ENCODE results near the gene CDK2AP2.
"Not testable (repeated sequence)": the region's sequence is repeated elsewhere in the genome, so short reads cannot be mapped to it uniquely, and the experiment has no call there.

CDK2AP2 gene

DNA sequence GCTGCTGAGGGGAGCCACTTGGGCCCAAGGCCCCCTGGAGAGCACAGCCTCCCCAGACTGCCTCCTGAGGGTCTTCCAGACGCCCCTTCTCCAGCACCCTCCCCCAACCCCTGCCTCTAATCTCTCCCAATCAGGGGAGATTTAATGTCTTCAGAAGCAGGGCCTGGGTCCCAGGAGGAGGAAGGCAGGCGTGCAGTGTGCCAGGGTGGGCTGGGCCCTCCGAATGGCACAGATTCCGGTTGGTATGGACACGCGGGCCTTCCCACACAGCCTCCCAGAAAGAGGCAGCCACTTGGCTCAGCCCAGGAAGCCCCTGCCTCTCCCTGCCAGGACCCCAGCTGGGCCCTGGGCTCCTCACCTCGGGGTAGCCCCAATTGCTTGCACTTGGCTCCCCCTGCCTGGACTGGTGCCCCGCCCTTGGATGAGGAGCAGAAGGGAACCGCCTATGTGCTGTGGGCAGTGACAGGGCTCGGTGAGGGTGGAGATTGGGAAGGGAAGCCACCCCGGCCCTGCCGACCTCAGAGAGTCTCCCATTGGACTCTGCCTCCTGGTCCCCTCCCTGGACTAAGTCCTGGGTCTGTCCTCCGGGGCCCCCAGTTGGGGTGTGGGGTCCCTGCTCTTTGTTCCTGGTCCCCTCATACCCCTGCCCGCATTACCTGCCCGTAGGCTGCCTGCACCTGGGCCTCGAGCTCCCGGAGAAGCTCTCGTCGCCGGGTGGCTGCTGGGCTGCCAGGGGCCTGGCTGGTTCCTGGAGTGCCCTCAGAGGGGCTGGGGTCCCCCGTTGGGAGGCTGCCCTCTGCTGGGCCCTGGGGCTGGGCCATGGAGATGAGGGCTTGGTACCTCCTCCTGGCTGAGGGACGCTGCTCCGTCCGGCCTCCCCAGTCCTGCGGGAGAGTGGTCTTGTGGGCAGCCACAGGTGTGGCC, 15.9 kb upstream of the CDK2AP2 start:
- no peak for DNase-seq (ENCODE audit: low read depth)

DNA sequence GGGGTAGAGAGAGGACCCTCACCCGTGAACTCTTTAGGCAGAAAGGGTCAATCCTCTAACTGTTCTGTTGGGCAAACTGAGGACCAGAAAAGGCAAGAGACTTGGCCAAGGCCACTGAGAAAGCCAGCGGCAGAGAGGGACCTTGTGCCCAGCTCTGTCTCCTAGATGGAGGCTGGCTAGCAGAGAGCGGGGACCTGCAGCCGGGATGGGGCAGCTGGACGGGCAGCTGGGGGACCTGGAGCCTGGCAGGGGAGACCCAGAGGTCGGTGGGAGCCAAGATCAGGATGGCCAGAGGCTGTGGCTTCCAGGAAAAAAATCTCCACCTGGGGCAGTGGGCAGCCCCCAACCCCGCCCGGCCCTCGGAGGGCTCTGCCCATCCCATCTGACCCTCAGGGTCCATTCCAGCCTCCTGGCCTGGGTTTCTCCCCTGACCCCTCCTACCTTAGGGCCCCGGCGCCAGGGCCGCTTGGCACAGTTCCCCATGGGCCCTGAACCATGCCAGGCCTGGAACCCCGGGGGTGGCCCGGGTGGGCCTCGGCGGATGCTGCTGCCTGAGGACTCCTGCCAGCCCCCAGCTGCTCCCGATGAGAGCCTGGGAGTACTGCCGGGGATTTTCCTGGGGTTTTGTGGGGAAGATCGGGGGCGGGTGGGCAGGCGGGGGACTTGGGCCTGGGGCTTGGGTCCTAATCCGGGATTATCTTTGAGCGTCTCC, 15.0 kb upstream of the CDK2AP2 start, which contains the start of gene CABP2:
Gene CABP2 (minus strand): TSS at position 603 of the 712 bp plus-strand sequence. CDS start 120 bp downstream, at position 483.
- DNase-seq (ENCODE audit: low read depth) = no peak

DNA sequence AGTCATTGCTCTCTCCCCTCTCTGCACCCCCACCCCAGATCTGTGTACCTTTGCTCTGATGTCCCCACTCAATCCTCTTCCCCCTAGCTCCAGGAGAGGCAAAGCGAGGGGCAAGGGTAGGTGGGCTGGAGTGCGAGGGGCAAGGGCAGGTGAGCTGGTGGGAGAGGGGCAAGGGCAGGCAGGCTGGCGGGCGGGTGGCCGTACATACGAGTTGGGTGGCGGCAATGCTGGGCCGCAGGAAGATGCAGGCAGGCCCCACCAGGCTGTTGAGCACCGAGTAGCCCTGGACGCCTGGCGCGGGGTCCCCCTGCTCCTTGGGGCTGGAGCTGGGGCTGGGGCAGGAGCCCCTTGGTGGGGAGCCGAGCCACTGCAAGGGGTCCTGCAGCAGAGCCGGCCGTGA, 14.4 kb upstream of the CDK2AP2 start:
- no peak for DNase-seq (ENCODE audit: low read depth)

DNA sequence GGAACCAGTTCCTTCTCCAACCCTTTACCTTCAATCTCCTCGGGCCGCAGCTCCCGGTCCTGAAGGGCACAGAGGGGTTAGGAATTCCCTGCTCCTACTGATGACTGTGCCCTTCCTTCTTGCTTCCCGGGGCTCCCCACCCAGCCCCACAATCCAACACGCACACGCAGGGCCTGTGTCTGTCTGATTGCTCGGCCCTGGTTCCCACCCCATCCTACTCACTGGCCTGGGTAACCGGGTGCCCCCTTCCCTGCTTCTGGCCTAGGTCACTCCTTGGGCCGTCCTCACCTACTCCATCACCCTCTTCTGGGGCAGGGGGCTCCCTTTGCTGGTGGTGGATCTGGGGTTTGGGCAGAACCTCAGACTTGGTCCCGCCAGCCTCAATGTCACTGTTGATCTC, 14.0 kb upstream of the CDK2AP2 start:
- DNase-seq (ENCODE audit: low read depth) = no peak

DNA sequence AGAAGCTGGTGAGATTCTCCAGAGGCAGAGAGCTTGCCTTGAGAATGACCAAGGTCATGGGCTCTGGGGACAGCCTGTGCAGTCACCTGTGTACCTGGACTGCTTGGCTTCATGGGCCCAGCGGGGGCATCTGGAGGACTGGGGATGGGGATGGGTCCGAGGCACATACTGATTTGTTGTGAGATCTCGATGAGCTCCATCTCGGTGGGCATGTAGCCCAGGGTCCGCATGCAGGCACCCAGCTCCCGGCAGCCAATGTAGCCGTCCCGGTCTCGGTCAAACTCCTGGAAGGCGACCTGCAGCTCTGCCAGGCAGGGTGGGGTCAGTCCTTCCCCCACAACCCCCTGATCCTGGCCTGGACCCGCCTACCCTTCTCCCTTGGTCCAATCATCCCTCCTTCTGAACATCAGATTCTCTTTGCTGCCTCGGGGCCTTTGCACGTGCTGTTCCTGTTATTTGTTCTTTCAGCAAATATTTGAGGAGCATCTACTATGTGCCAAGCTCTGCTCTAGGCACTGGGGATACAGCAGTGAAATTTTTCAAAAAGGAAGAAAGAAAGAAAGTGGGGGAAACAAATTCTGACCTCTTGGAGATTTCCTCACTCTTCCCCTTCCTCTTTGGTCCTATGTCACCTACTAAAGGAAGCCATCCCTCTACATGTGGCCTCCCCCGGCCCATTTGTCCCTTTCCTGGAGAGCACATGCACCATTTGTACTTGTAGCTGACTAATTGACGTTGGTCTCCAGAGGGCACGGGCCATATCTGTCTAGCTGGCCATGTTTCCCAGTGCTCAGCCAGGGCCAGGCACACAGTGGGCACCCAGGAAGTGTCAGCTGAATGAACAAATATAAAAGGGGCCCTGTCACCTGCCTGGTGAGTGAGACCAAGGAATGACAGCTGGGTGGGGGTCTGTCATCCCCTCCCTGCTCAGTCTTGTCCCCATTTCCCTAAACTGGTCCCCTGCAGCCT, 13.2 kb upstream of the CDK2AP2 start:
- no peak for DNase-seq (ENCODE audit: low read depth)

DNA sequence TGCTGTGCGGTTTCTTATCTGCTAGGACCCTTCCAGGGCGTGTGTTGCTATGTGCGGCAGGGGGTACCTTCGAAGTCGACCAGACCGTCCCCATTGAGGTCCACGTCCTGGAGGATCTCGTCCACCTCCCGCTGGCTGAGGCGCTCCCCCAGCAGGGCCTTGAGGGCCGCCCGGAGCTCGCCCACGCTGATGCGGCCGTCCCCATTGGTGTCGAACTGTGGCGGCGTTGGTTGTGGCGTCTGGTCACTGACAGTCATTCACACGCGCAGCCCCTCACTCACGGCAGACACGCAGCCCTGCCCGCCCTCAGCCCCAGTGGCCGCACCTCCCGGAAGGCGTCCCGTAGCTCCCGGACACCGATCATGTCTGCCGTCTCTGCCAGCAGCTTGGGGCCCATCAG, 11.8 kb upstream of the CDK2AP2 start:
- DNase-seq (ENCODE audit: low read depth) = no peak

DNA sequence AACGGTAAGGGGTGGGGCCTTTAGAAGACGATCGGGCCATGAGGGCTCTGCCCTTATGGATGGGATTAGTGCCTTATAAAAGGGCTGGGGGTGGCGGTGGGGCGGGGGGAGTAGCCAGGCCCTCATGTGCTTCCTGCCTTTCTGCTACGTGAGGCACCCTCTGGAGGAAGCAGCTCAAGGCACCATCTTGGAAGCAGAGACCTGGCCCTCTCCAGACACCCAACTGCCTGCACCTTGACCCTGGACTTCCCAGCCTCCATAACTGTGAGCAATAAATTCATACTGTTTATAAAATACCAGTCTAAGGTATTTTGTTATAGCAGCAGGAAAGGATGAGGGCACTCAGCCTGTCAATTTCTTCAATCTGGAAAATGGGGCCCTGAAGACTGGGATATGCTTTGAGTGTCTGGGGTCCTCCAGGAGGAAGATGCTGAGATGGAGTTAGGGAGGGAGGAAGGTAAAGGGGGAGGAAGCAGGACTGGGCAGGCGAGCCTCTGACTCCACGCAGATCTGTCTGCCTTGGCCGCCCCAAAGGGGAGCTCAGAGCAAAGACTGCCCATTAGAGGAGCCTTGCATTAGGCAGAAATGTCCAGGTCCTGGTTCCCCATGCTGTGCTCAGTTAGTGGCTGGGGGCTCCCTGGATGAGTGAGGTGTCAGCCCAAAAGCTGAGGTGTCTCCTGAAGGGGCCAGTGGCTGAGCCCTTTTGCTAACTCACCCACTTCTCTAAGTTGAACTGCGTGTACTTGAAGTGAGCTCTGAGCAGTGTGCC, 10.0 kb upstream of the CDK2AP2 start:
- no peak for DNase-seq (ENCODE audit: low read depth)

DNA sequence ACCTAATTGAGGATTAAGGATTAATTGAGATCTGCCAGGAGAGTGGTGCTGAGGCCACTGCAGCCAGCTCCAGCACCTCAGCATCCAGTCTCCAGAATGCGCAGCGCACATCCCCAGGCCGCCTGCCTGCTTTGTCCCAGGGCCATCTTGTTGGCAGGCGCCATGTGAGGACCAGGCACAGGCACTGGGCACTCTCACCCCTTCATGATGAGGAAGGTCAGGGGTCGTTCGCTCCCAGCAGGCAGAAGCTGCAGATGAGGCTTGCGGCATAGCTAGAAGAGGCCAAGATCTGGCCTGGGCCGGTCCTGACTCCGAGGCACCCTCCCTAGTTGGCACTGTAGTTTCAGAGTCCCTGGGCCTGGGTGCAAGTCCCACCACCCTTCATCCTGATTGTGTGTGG, 8.8 kb upstream of the CDK2AP2 start:
- no peak for DNase-seq (ENCODE audit: low read depth)

DNA sequence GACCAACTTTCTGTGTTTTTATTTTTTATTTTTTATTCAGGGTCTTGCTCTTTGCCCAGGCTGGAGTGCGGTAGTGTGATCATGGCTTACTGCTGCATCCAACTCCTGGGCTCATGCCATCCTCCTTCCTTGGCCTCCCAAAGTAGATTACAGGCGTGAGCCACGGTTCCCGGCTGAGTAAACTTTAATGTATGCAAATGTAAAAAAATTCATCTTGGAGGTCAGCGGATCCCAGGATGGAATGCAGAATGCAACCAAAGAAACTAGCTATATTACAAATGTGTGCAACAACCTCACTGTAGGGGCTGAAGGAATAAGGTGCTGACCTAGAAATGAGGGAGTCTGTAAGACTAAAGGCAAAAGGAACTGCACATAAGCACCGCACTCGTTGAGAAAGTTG, 6.2 kb upstream of the CDK2AP2 start:
- no peak for DNase-seq (ENCODE audit: low read depth)

DNA sequence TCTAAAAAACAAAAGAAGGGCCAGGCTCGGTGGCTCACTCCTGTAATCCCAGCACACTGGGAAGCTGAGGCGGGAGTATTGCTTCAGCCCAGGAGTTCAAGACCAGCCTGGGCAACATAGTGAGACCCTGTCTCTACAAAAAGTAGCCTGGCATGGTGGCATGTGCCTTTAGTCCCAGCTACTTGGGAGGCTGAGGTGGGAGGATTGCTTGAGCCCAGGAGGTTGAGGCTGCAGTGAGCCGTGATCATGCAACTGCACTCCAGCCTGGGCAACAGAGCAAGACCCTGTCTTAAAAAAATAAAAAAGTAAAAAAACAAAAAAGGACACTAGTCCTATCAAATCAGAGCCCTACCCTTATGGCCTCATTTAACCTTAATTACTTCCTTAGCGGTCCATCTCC, 3.6 kb upstream of the CDK2AP2 start:
- DNase-seq (ENCODE audit: low read depth) = not testable (repeated sequence)

DNA sequence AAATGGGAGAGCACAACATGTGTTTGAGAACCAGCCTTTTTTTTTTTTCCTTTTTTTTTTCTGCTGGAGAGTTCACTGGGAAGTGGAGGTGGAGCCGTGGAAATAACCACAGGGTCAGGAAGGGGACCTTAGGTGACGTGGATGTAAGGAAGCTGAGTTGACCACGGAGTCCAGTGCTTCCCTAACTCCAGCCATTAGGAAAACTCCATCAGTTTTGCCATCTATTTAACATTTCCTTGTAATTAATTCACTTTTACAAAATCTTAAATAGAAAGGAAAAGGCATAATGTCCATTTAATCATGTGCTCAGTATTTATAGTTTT, 2.0 kb upstream of the CDK2AP2 start:
- no peak for DNase-seq (ENCODE audit: low read depth)

DNA sequence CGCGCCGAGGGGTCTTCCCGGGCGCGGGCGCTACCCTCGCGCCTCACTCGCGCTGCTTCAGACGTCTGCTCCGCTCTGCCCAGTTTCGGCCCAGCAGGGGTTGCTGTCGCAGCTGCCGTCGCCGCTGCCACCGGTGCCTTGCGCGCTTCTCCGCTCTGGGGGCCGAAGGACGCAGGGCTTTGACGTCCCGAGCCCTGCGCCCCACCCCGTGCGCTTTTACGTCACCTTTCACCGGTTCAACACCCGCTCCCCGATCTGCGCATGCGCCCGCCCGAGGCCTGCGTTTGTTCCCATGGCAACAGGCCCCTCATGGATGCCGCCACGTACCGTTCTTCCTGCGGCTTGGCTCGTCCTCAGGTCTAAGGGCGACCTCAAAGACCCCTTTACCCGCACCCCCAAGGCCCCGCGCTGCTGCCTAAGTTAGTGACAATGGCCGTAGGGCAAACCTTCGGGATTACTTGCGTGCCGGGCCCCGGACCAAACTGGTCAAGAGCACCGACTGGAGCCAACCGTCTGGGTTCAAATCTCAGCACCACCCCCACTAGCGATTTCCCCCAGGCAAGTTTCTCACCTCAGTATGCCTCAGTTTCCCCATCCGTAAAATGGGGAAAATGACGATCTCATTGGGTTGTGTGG, 642 bp upstream of the CDK2AP2 start:
- DNase-seq (ENCODE audit: low read depth) = peak; percentile 90

DNA sequence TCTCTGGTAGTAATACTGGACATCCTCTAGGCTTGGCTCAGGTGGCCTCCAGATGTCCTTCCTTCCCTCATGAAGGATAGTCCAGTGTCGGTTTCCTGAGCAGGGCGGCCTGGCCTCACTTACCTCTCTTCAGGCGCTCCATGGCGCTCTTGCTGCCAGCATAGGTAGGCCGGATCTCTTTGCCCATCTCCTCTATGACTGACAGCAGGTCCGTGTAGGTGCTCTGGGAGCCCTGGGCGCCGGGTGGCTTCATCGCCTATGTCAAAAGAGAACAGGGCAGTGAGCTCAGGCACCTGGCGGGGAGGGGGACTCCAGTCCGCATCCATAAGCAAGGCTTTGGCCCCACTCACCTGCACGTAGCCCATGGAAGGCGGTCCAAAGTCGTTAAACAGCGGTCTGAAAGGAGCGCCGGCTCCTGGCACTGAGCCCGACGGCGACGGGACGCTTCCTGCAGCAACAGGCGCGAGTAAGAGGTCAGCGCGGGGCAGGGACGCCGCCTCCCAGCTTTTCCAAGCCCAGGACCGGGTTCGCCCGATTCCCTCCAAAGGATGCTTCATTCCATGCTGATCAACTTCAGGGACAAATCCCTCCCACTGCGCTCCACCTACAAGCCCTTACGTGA, 609 bp downstream of the CDK2AP2 start:
- no peak for DNase-seq (ENCODE audit: low read depth)

DNA sequence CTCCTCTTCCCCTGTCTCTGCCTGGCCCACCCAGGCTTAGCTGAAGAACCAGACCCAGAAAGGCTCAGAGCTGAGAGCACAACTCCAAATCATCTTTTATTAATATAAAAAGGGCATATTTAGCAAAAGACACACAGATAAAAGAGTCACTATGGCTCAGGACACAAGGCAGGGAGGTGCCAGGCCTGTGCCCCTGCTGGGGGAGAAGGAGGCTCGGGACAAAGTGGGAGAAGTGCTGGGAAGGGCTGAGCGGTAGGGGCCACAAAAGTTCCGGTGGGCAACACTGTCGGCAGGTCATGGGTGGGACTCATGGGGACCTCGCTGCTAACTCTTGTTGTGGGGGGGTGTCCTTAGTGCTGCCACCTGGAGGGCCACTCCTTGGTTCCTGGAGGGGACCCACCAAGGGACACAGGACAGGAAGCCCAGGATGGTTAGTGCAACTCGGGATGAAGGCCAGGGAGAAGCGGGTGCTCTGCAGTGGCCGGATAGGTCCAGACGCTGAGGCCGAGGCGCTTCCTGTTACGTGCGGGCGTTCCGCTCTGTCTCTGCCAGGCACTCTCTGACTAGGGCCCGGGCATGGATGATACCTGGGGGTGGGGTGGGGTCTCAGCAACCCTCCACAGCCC, 1.4 kb downstream of the CDK2AP2 start:
- DNase-seq (ENCODE audit: low read depth) = no peak

DNA sequence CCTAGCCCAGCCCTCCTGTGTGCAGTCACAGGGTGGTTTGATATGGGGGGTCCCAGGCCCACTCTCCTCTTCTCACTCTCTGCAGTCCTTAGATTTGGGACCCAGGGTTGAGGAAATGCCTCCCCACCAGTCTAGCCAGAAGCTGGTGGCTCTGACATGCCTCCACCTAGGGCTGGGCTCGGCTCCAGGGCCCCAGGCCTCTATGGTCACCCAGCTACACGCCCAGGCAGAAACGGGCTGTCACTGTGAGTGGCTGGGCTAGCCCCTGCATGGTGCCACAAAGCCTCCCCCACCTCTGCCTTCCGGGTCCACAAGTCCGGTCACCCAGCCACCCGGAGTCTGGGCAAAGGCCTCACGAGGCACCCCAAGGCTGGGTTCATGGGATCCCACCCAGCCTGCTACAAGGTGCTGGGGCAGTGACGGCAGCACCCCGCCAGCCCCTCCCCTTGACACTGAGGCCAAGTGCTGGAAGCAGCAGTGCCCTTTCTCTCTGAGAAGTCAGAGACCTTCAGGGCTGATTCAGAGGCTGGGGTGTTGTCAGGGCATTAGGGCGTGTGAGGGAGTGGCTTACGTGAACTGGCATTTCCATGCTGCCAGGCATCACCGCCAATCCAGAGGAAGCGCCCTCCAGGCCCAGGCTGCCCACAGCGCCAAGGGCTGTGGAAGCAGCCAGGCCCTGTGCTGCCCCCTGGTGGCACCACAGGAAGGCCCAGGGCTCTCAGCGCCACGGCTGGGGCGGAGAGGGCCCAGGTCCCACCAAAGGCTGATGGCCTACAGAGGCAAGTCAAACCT, 2.2 kb downstream of the CDK2AP2 start:
- peak; percentile 87 for DNase-seq (ENCODE audit: low read depth)

DNA sequence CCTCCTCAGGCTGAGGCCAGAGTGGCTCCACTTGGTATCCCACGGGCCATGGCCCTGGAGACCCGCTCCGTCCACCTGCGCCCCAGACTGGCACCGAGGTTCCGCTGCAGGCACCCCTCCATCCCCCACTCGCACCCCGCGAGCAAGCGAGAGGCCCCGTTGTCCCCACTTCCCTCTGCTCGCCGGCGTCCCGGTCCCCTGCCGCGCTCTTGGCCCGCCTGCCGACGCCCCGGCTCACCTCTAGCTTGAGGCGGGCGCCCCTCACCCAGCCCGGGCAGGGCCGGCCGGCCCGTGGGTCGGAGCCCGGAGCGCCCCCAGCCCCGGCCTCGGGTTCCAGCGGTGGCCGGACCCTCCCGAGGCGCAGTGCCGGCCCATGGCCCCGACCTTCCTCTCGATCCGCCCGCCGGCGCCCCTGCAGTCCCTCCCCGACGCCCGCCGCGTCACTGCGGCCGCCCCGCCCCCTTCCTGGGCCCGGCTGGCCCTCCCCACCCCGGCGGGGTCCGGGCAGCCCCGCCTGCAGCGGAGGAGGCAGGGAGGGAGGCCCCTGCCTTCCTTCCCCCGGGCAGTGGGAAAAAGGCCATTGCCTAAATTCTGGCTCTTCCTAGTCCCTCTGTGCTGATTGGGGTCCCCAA, 2.9 kb downstream of the CDK2AP2 start, which contains the start of gene PITPNM1:
Gene PITPNM1 (minus strand): TSS at position 414 of the 632 bp plus-strand sequence. CDS start 1,183 bp downstream, outside the sequence.
- no peak for DNase-seq (ENCODE audit: low read depth)

DNA sequence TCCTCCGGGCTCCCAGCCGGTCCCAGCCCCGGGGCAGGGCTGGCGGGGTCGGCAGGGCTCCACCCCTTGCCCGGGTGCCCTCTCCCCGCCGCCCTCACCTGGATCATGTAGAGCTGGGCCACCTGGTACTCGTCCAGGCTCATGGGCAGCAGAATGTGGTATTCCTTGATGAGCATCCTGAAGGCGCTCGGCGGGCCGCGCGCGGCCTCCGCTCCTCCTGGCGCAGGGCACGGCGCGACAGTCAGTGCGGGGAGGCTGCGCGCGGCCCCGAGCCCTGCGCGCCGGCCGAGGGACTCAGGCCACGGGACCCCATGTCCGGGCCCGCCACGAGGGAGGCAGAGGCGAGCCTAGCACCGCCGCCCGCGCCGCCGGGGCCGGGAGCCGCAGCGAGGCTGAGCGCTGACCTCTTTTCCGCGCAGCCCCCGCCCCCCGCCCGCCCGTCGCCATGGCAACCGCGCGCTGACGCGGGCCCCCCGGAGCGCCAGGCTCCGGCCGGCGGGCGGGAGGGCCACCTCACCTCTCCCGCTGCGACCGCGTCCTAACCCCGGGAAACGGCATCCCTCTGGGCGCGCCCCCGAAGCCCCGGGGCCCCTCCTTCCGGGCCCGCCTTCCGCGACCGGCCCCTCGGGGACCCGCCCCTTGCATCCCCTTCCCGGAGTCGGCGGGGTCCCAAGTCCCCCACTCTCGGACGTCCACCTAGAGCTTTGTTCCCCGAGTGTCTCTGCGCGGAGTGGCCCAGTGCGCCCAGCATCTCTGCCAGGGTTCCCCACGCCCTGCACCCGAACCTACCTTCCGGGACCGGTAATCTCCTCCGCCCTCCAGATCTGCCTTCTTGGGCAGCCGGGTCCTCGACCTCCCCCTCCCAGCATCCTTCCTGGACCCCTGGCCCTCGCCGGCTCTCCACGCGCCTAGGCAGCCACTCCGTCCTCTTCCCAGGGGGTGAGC, 3.7 kb downstream of the CDK2AP2 start:
- no peak for DNase-seq (ENCODE audit: low read depth)

Measured in HS-5 (cell line).